CD4-positive, alpha-beta T cell (primary cell): ENCODE data around the gene PIP5K1B. TPM values are rescaled to one million over a fixed set of nuclear protein-coding genes. Genes with fewer than 3 reads are reported as not detected.

Experiments
- ATAC-seq: fragments of 200-7000 bp; cut with Tn5 transposase; one replicate; pipeline ENCODE4 v1.10.0; 2022; ENCODE audit warnings: mild to moderate bottlenecking; ENCODE audit not compliant: poor library complexity
- CTCF ChIA-PET: fragments of 350-600 bp; sonication (Branson Sonifier 250); formaldehyde crosslinking; loops from one replicate; lab custom pipeline; 2021; ENCODE audit warnings: antibody characterized with exemption, inconsistent platforms; lab: Charles Lee
- POLR2A ChIA-PET: fragments of 350-600 bp; sonication (Branson Sonifier 250); formaldehyde crosslinking; loops from one replicate; lab custom pipeline; 2021; ENCODE audit warnings: antibody characterized with exemption, inconsistent platforms; lab: Charles Lee
- DNase-seq, 14 experiments: peaks; one replicate each; pipeline ENCODE4 v3.0.0-alpha.2; 2013 to 2020; ENCODE audit warnings: mixed read lengths in 2 of 14
- H3K27ac ChIP-seq, 2 donors: one replicate each; pipeline versions ENCODE4 v1.5.1 to v1.7.0; 2013; ENCODE audit warnings: low read length in 2 of 2, low read depth in 1 of 2, mild to moderate bottlenecking in 1 of 2
- H3K27me3 ChIP-seq, 2 experiments: 1 replicate in 1 of 2; 2 replicates in 1 of 2; pipeline versions ENCODE4 v1.6.1 to v1.7.0; 2013; ENCODE audit warnings: low read length in 2 of 2, control low read depth in 1 of 2, mild to moderate bottlenecking in 1 of 2, moderate library complexity in 1 of 2; ENCODE audit not compliant: insufficient read depth in 2 of 2, control insufficient read depth in 1 of 2
- H3K36me3 ChIP-seq: one replicate; pipeline ENCODE4 v1.6.1; 2013; ENCODE audit warnings: low read length, control low read depth; ENCODE audit not compliant: insufficient read depth
- H3K4me1 ChIP-seq: one replicate; pipeline ENCODE4 v1.6.1; 2013; ENCODE audit warnings: low read length, control low read depth; ENCODE audit not compliant: insufficient read depth
- H3K4me3 ChIP-seq: one replicate; pipeline ENCODE4 v1.5.1; 2013; ENCODE audit warnings: mild to moderate bottlenecking, low read length, moderate library complexity
- H3K9me3 ChIP-seq, 2 experiments: 1 replicate in 1 of 2; 2 replicates in 1 of 2; pipeline versions ENCODE4 v1.6.1 to v1.7.0; 2013; ENCODE audit warnings: low read length in 2 of 2, mild to moderate bottlenecking in 2 of 2, control low read depth in 1 of 2, moderate library complexity in 1 of 2; ENCODE audit not compliant: control insufficient read depth in 1 of 2, insufficient read depth in 1 of 2
- H3K27ac Mint-ChIP-seq: one replicate; pipeline ENCODE4 v1.8.0; 2020; ENCODE audit warnings: mixed read lengths
- H3K27me3 Mint-ChIP-seq: one replicate; pipeline ENCODE4 v1.8.0; 2021; ENCODE audit warnings: mixed read lengths
- H3K36me3 Mint-ChIP-seq: one replicate; pipeline ENCODE4 v1.8.0; 2021; ENCODE audit warnings: low read depth, mixed read lengths
- H3K4me1 Mint-ChIP-seq: one replicate; pipeline ENCODE4 v1.8.0; 2021; ENCODE audit warnings: low read depth, mixed read lengths
- H3K4me3 Mint-ChIP-seq: one replicate; pipeline ENCODE4 v1.8.0; 2020; ENCODE audit warnings: mild to moderate bottlenecking, mixed read lengths
- H3K9me3 Mint-ChIP-seq: one replicate; pipeline ENCODE4 v1.8.0; 2020; ENCODE audit warnings: mixed read lengths
- CTCF ChIP-seq: fragments of 200-600 bp; IDR thresholded peaks from one replicate; pipeline ENCODE4 v1.8.0; 2022; ENCODE audit warnings: antibody characterized with exemption, mild to moderate bottlenecking
- intact Hi-C, 2 experiments: fragments of 100-400 bp; cut with DNase I in 1 of 2; cut with micrococcal nuclease in 1 of 2; formaldehyde crosslinking; loops; one replicate each; pipeline versions ENCODE4 v1.15.1 to v1.9.0; 2023 to 2025; cut with DNase I, micrococcal nuclease
- total RNA-seq, 174 experiments: library from RNA in 2 of 174; stranded (reverse) in 2 of 174; gene quantifications; one replicate each; pipeline ENCODE4 v1.2.3 and lab custom pipeline; 2021 to 2026

Gene PIP5K1B
- total RNA-seq, 2 experiments from 2014 or later = not detected

- no peaks in the 10 kb centered on the region for H3K36me3 Mint-ChIP-seq
- intact Hi-C loops = loop anchor here in 1 of 2 experiments (5.0 kb wide), 1 partner anchor 360 kb away; no protein-coding TSS in a partner anchor
- H3K4me1 Mint-ChIP-seq = no peaks in the 10 kb centered on the region
- ChIA-PET CTCF (no interaction called here), POLR2A (interaction anchor here (1.3 kb wide), 1 partner anchor 161 kb away, joined by 5 read pairs; no protein-coding TSS in a partner anchor)
- ATAC-seq (no peak), DNase-seq (no peak)
- TF ChIP-seq CTCF = no peak
- Histone ChIP-seq H3K27me3 (no peaks in the 10 kb centered on the region), H3K36me3 (no peaks in the 10 kb centered on the region), H3K9me3 (no peaks in the 10 kb centered on the region), H3K4me3 (no peak overlapping the region), H3K27ac (no peak overlapping the region), H3K4me1 (no peaks in the 10 kb centered on the region)
- H3K4me3 Mint-ChIP-seq = no peak overlapping the region
- H3K27me3 Mint-ChIP-seq = peaks cover 13% of the 10 kb centered on the region
- H3K27ac Mint-ChIP-seq = no peak overlapping the region
- H3K9me3 Mint-ChIP-seq = no peaks in the 10 kb centered on the region
Observed at GRCh38 chr9:68941780-68942459, 236.9 kb downstream of the PIP5K1B start.

GRCh38 chr9:68942790-68943189 is 237.8 kb downstream of the PIP5K1B start:
- no peak for TF ChIP-seq CTCF
- no peaks in the 10 kb centered on the region for H3K4me1 ChIP-seq
- Mint-ChIP-seq H3K36me3 (no peaks in the 10 kb centered on the region), H3K4me3 (no peak overlapping the region), H3K27ac (no peak overlapping the region), H3K9me3 (no peaks in the 10 kb centered on the region), H3K27me3 (peaks cover 13% of the 10 kb centered on the region), H3K4me1 (no peaks in the 10 kb centered on the region)
- ChIA-PET CTCF (no interaction called here), POLR2A (no interaction called here)
- H3K27ac ChIP-seq = no peak overlapping the region
- intact Hi-C loops = loop anchor here in 1 of 2 experiments (5.0 kb wide), 1 partner anchor 360 kb away; no protein-coding TSS in a partner anchor
- ATAC-seq (no peak), DNase-seq (no peak)
- H3K27me3 ChIP-seq = no peaks in the 10 kb centered on the region
- H3K36me3 ChIP-seq = no peaks in the 10 kb centered on the region
- H3K9me3 ChIP-seq = no peaks in the 10 kb centered on the region
- no peak overlapping the region for H3K4me3 ChIP-seq

GRCh38 chr9:68947015-68947414 is 242.0 kb downstream of the PIP5K1B start:
- H3K4me1 ChIP-seq = no peaks in the 10 kb centered on the region
- Mint-ChIP-seq H3K4me3 (no peak overlapping the region), H3K9me3 (no peaks in the 10 kb centered on the region), H3K27ac (no peak overlapping the region), H3K36me3 (no peaks in the 10 kb centered on the region), H3K27me3 (peaks cover 5% of the 10 kb centered on the region), H3K4me1 (no peaks in the 10 kb centered on the region)
- H3K27ac ChIP-seq = no peak overlapping the region
- ATAC-seq = no peak
- no peaks in the 10 kb centered on the region for H3K36me3 ChIP-seq
- TF ChIP-seq CTCF = no peak
- intact Hi-C loops = no loop called here
- no peak for DNase-seq
- POLR2A ChIA-PET = no interaction called here
- no peaks in the 10 kb centered on the region for H3K9me3 ChIP-seq
- no peak overlapping the region for H3K4me3 ChIP-seq
- CTCF ChIA-PET = interaction anchor here (1.3 kb wide), 1 partner anchor 19 kb away, joined by 3 read pairs; no protein-coding TSS in a partner anchor
- H3K27me3 ChIP-seq = peaks cover 0 to 5% of the 10 kb centered on the region in 2 experiments
